ENCODE results near the gene MRPL11. TPM values are rescaled to one million over a fixed set of nuclear protein-coding genes. Genes with fewer than 3 reads are reported as not detected.
A peak's percentile ranks its signal among the peaks of the same experiment; 100 is the strongest.

MRPL11 gene
- total RNA-seq, 4 donors from 2014 or later, result 28.7 to 57.9 (median 33.4) TPM

GRCh38 chr11:66412110-66412509 lies 26.5 kb downstream of the MRPL11 start:
- Histone ChIP-seq H3K4me1 (peaks cover 0 to 6% of the 10 kb centered on the region in 2 donors), H3K36me3 (no peaks in the 10 kb centered on the region), H3K9me3 (no peaks in the 10 kb centered on the region), H3K4me3 (peak overlapping the region in 1 of 2 donors; percentile 7), H3K27ac (no peak overlapping the region), H3K27me3 (no peaks in the 10 kb centered on the region)
- no peak for DNase-seq
- no peak for TF ChIP-seq POLR2A (IDR thresholded peaks at IDR 0.05)
- TF ChIP-seq, protein P1, sequence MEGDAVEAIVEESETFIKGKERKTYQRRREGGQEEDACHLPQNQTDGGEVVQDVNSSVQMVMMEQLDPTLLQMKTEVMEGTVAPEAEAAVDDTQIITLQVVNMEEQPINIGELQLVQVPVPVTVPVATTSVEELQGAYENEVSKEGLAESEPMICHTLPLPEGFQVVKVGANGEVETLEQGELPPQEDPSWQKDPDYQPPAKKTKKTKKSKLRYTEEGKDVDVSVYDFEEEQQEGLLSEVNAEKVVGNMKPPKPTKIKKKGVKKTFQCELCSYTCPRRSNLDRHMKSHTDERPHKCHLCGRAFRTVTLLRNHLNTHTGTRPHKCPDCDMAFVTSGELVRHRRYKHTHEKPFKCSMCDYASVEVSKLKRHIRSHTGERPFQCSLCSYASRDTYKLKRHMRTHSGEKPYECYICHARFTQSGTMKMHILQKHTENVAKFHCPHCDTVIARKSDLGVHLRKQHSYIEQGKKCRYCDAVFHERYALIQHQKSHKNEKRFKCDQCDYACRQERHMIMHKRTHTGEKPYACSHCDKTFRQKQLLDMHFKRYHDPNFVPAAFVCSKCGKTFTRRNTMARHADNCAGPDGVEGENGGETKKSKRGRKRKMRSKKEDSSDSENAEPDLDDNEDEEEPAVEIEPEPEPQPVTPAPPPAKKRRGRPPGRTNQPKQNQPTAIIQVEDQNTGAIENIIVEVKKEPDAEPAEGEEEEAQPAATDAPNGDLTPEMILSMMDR (IDR thresholded peaks at IDR 0.05), result no peak
- intact Hi-C loops (cut with DNase I; ENCODE audit: low total_unique reads), result loop anchor here (10.0 kb wide), 1 partner anchor 273 kb away; no protein-coding TSS in a partner anchor

DNA sequence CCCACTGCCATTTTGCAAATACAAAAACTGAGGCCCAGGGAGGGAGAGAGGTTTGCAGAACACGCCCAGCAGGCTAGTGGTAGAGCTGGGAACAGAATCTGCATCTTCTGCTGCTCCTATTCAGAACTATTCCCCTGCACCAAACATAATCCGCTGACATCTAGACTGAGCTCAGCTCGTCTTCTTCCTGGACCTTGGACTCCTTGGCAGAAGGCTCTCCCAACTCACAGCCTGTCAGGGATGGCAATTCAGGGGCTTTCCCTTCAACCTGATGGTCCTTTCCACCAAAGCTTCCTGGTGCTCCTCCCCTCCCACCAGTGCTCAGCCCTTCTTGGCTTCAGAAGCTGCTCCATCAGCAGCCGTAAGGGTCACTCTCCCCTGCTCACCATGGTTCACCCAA lies 27.3 kb downstream of the MRPL11 start:
- Histone ChIP-seq H3K4me1 (peaks cover 0 to 6% of the 10 kb centered on the region in 2 donors), H3K9me3 (no peaks in the 10 kb centered on the region), H3K4me3 (peak overlapping the region; percentile 7 to 18), H3K27me3 (no peaks in the 10 kb centered on the region), H3K36me3 (no peaks in the 10 kb centered on the region), H3K27ac (peak overlapping the region; percentile 2 to 13)
- TF ChIP-seq POLR2A (IDR thresholded peaks at IDR 0.05), result no peak
- DNase-seq, result no peak
- intact Hi-C loops (cut with DNase I; ENCODE audit: low total_unique reads), result loop anchor here (10.0 kb wide), 1 partner anchor 273 kb away; no protein-coding TSS in a partner anchor

DNA sequence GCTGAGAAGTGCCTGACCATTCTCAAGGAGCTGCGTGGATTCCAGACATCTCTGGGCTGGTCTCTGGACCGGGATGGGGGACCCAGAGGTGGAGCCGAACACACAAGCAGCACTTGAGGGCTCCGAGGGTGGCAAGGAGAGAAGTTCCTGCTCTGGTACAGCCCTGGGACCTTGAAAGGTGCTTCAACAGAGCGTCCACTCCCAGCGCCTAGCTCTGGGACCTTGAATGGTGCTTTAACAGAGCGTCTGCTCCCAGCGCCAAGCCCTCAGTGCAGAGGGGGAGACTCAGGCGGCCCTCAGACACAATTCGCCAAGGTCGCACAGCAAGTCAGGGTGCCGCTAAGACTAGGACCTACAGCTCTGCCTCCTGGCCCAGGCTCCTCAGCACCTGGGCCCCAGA lies 28.5 kb downstream of the MRPL11 start:
- H3K4me3 ChIP-seq, result peak overlapping the region in 1 of 2 donors; percentile 43
- intact Hi-C loops (cut with DNase I; ENCODE audit: low total_unique reads), result loop anchor here (10.0 kb wide), 1 partner anchor 275 kb away; no protein-coding TSS in a partner anchor

DNA sequence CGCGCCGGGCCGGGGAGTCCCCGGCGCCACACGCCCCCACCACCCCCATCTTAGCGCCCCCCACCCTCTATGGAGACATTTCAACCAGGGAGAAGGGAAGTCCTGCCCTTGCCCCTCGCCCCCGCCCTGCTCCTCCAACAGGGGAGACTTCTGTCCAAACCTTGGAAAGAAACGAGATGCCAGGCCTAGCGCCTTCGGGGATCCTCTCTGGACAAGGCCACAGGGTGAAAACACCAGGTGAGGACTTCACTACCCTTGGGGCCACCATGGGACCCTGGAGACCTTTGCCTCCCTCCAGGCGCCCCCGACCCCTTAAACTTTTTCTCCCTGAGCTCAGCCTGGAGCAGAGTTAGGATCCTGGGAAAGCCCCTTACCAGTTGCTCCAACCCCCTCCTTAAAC lies 29.4 kb downstream of the MRPL11 start:
- Histone ChIP-seq H3K4me3 (peak overlapping the region; percentile 31 to 43), H3K4me1 (peaks cover 0 to 6% of the 10 kb centered on the region in 2 donors), H3K27me3 (no peaks in the 10 kb centered on the region), H3K27ac (peak overlapping the region; percentile 84 to 85), H3K9me3 (no peaks in the 10 kb centered on the region), H3K36me3 (no peaks in the 10 kb centered on the region)
- DNase-seq, result peak in 1 of 2 donors; percentile 32
- TF ChIP-seq POLR2A (IDR thresholded peaks at IDR 0.05), result no peak
- TF ChIP-seq, protein P1 (IDR thresholded peaks at IDR 0.05), result no peak
- intact Hi-C loops (cut with DNase I; ENCODE audit: low total_unique reads), result no loop called here

More for the DNA sequence above, 28.5 kb downstream of the MRPL11 start:
- Histone ChIP-seq H3K27me3 (no peaks in the 10 kb centered on the region), H3K4me1 (peaks cover 0 to 6% of the 10 kb centered on the region in 2 donors), H3K36me3 (no peaks in the 10 kb centered on the region), H3K9me3 (no peaks in the 10 kb centered on the region), H3K27ac (peak overlapping the region; percentile 84 to 85)
- TF ChIP-seq, protein P1 (IDR thresholded peaks at IDR 0.05), result no peak
- TF ChIP-seq POLR2A (IDR thresholded peaks at IDR 0.05), result no peak
- no peak for DNase-seq

GRCh38 chr11:66408488-66409214 lies 30.0 kb downstream of the MRPL11 start:
- peak; percentile 54 to 63 for TF ChIP-seq POLR2A (IDR thresholded peaks at IDR 0.05)
- TF ChIP-seq, protein P1 (IDR thresholded peaks at IDR 0.05), result peak; percentile 98 to 100 (median 100)
- Histone ChIP-seq H3K4me1 (peaks cover 0 to 6% of the 10 kb centered on the region in 2 donors), H3K4me3 (peak overlapping the region; percentile 22 to 43), H3K27me3 (no peaks in the 10 kb centered on the region), H3K9me3 (no peaks in the 10 kb centered on the region), H3K36me3 (no peaks in the 10 kb centered on the region), H3K27ac (peak overlapping the region; percentile 84 to 85)
- DNase-seq, result peak; percentile 94 to 95
- intact Hi-C loops (cut with DNase I; ENCODE audit: low total_unique reads), result no loop called here

All from uterus (tissue), 4 donors.